ENCODE results near the gene RNF222.

DNA sequence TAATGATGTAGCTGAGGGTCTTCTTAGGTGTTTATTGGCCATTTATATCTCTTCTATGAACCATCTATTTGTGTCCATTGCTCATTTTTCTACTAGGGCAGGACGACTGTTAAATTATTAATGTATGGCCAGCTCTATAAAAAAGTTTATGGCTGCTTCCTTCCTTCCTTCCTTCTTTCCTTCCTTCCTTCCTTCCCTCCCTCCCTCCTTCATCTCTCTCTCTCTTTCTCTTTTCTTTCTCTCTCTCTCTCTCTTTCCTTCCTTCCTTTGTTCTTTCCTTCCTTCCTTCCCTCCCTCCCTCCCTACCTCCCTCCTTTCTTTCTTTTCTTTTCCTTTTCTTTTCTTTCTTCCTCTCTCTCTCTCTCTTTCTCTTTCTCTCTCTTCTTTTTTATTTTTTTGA is 20.8 kb upstream of the RNF222 start:
- TF ChIP-seq CEBPB (IDR thresholded peaks at IDR 0.05; ENCODE audit: low read depth, low read length) (no peak), CTCF (conservative IDR thresholded peaks at IDR 0.05; ENCODE audit: low read depth, low read length) (no peak), POLR2A (IDR thresholded peaks at IDR 0.05; ENCODE audit: low read depth, low read length) (no peak), BHLHE40 (IDR thresholded peaks at IDR 0.05; ENCODE audit: low read depth, low read length) (no peak), CHD1 (IDR thresholded peaks at IDR 0.05; ENCODE audit: low read depth, low read length) (no peak), RFX5 (IDR thresholded peaks at IDR 0.05; ENCODE audit: low read depth, low read length) (no peak), RCOR1 (IDR thresholded peaks at IDR 0.05; ENCODE audit: insufficient replicate concordance, low read length) (no peak), SMC3 (IDR thresholded peaks at IDR 0.05; ENCODE audit: low read depth, low read length) (no peak), MXI1 (IDR thresholded peaks at IDR 0.05; ENCODE audit: borderline replicate concordance, low read depth, low read length) (no peak)

Measured in IMR-90 (cell line).